ENCODE data around the gene GPC6.

- no peak for TF ChIP-seq POLR2A (IDR thresholded peaks at IDR 0.05; ENCODE audit: low read depth, low read length)
- no peak for TF ChIP-seq POLR2AphosphoS5 (IDR thresholded peaks at IDR 0.05; ENCODE audit: low read depth, low read length)
- no peak for TF ChIP-seq TAF1 (IDR thresholded peaks at IDR 0.05; ENCODE audit: borderline replicate concordance, low read depth, low read length)
Observed at GRCh38 chr13:94014461-94014860, 787.9 kb downstream of the GPC6 start.
